K562 (cell line): ENCODE measurements around the gene C2CD4B. TPM values are rescaled to one million over a fixed set of nuclear protein-coding genes. Genes with fewer than 3 reads are reported as not detected.

Source experiments
- BHLHE40 ChIP-seq: IDR thresholded peaks from 2 replicates; pipeline ENCODE4 v1.6.1; 2011; ENCODE audit warnings: low read length, improper control_type of control experiment
- CTCFL ChIP-seq: IDR thresholded peaks from 2 replicates; pipeline ENCODE4 v1.6.1; 2011; ENCODE audit warnings: borderline replicate concordance, low read depth, mild to moderate bottlenecking, moderate library complexity, low read length; ENCODE audit not compliant: insufficient read depth, poor library complexity, severe bottlenecking
- DEAF1 ChIP-seq: fragments of 450-650 bp; formaldehyde crosslinking; IDR thresholded peaks from 2 replicates; pipeline ENCODE4 v1.4.0; 2020; ENCODE audit warnings: mild to moderate bottlenecking, moderate library complexity
- DIDO1 ChIP-seq: fragments of 450-650 bp; IDR thresholded peaks from 2 replicates; pipeline ENCODE4 v1.6.1; 2016; ENCODE audit warnings: low read depth, missing biosample characterization, missing genetic modification characterization
- E2F4 ChIP-seq: sonication (generic); formaldehyde crosslinking; IDR thresholded peaks from 2 replicates; pipeline ENCODE4 v1.8.0; 2022; ENCODE audit warnings: mild to moderate bottlenecking, low read depth, missing genetic modification reagents
- E4F1 ChIP-seq: fragments of 250-450 bp; sonication (Bioruptor Pico); IDR thresholded peaks from 2 replicates; pipeline ENCODE4 v1.5.0; 2021; ENCODE audit warnings: mild to moderate bottlenecking, borderline replicate concordance
- FOXK1 ChIP-seq: sonication (generic); formaldehyde crosslinking; IDR thresholded peaks from 2 replicates; pipeline ENCODE4 v1.8.0; 2022; ENCODE audit warnings: missing genetic modification reagents, mild to moderate bottlenecking, borderline replicate concordance
- GATA2 ChIP-seq: sonication (generic); formaldehyde crosslinking; IDR thresholded peaks from 2 replicates; pipeline ENCODE4 v1.4.0; 2020; ENCODE audit warnings: mild to moderate bottlenecking, missing genetic modification reagents
- GTF2A2 ChIP-seq: IDR thresholded peaks from 2 replicates; pipeline ENCODE4 v1.6.1; 2016; ENCODE audit warnings: mild to moderate bottlenecking, missing genetic modification characterization, missing compliant biosample characterization
- HLTF ChIP-seq: fragments of 450-650 bp; IDR thresholded peaks from 2 replicates; pipeline ENCODE4 v1.6.1; 2016
- NR2F6 ChIP-seq: fragments of 450-650 bp; formaldehyde crosslinking; IDR thresholded peaks from 2 replicates; pipeline ENCODE4 v1.4.0; 2020; ENCODE audit warnings: mild to moderate bottlenecking
- POLR2AphosphoS5 ChIP-seq: IDR thresholded peaks from 2 replicates; pipeline ENCODE4 v1.6.1; 2011; ENCODE audit warnings: mild to moderate bottlenecking, low read depth, low read length, moderate library complexity; ENCODE audit not compliant: control insufficient read depth, insufficient read depth
- PTTG1 ChIP-seq: fragments of 450-650 bp; IDR thresholded peaks from 2 replicates; pipeline ENCODE4 v1.6.1; 2016; ENCODE audit warnings: low read depth, mild to moderate bottlenecking, missing genetic modification characterization, missing compliant biosample characterization
- RAD51 ChIP-seq: fragments of 450-650 bp; IDR thresholded peaks from 2 replicates; pipeline ENCODE4 v1.7.1; 2016; ENCODE audit warnings: low read depth, mild to moderate bottlenecking, borderline replicate concordance
- TCFL5 ChIP-seq: fragments of 250-450 bp; sonication (Bioruptor Pico); conservative IDR thresholded peaks from 2 replicates; pipeline ENCODE4 v1.6.1; 2021; ENCODE audit warnings: mild to moderate bottlenecking, moderate library complexity, matching md5 sums
- XRCC3 ChIP-seq: fragments of 450-650 bp; IDR thresholded peaks from 2 replicates; pipeline ENCODE4 v1.6.1; 2017; ENCODE audit warnings: mild to moderate bottlenecking, moderate library complexity
- ZEB2 ChIP-seq: fragments of 450-650 bp; IDR thresholded peaks from 2 replicates; pipeline ENCODE4 v1.6.1; 2016
- ZNF134 ChIP-seq: fragments of 250-450 bp; sonication (Bioruptor Pico); conservative IDR thresholded peaks from 2 replicates; pipeline ENCODE4 v1.4.0; 2020
- ZNF507 ChIP-seq: conservative IDR thresholded peaks from 2 replicates; pipeline ENCODE4 v1.6.1; 2017; ENCODE audit warnings: missing genetic modification characterization, missing compliant biosample characterization
- ZNF644 ChIP-seq: fragments of 200-800 bp; sonication (Bioruptor generic); IDR thresholded peaks from 2 replicates; pipeline ENCODE4 v1.6.1; 2016; ENCODE audit warnings: low read depth, missing genetic modification characterization, missing compliant biosample characterization
- polyA plus RNA-seq, 8 experiments: library from polyadenylated mRNA; depleted of rRNA in 4 of 8; stranded (reverse) in 5 of 8; unstranded in 3 of 8; fragments of >200 nt; fragmentation: Nextera tagmentation in 2 of 8; fragmentation: Illumina TruSeq in 1 of 8; extraction: Ambion mirVana in 2 of 8; extraction: Trizol in 1 of 8; gene quantifications; 2 replicates each; pipeline versions ENCODE4 v1.2.1 to v1.2.3, GENCODE V29; 2011 to 2014; ENCODE audit warnings: inconsistent platforms in 1 of 8, missing spikeins in 1 of 8
- total RNA-seq, 7 experiments: library from RNA; depleted of rRNA in 6 of 7; stranded (reverse); fragments of >200 nt in 6 of 7; fragmentation: Illumina TruSeq in 2 of 7; extraction: Trizol in 2 of 7; gene quantifications; 2 replicates each; pipeline versions ENCODE4 v1.2.1 to v1.2.3, GENCODE V29; 2011 to 2021; ENCODE audit warnings: low replicate concordance in 1 of 7

C2CD4B gene
- total and polyA plus RNA-seq, 9 of the 15 experiments (the other 6 are each of a cell fraction or from before 2014, with no cell fraction given): 0.11 TPM; not detected in 8

GRCh38 chr15:62119227-62119864, 45.7 kb downstream of the C2CD4B start (continued):
- TF ChIP-seq BHLHE40: no peak
- TF ChIP-seq ZNF134: no peak
- no peak for TF ChIP-seq GATA2 (CRISPR knock-in tag)
- no peak for TF ChIP-seq DIDO1 (tag)
- TF ChIP-seq RAD51: no peak
- no peak for TF ChIP-seq ZNF507
- no peak for TF ChIP-seq HLTF
- no peak for TF ChIP-seq NR2F6 (CRISPR knock-in tag)
- no peak for TF ChIP-seq PTTG1 (tag)
- TF ChIP-seq CTCFL: no peak
- no peak for TF ChIP-seq DEAF1
- TF ChIP-seq GTF2A2 (tag): no peak
- no peak for TF ChIP-seq POLR2AphosphoS5
- no peak for TF ChIP-seq XRCC3
- TF ChIP-seq E2F4 (CRISPR knock-in tag): no peak
- no peak for TF ChIP-seq FOXK1
- 0 out of 2 replicates have a peak, but pooled peaks have one; percentile 39 for TF ChIP-seq ZNF644 (tag)
- no peak for TF ChIP-seq E4F1 (CRISPR knock-in tag)
- no peak for TF ChIP-seq TCFL5
- TF ChIP-seq ZEB2: no peak
